C4-2B (cell line): ENCODE data around the gene SCARB1.
"Not testable (repeated sequence)": the region's sequence is repeated elsewhere in the genome, so short reads cannot be mapped to it uniquely, and the experiment has no call there.

Experiments
- CTCF ChIP-seq: fragments of 450-650 bp; conservative IDR thresholded peaks from 2 replicates; pipeline ENCODE4 v1.5.1; 2017; ENCODE audit warnings: mild to moderate bottlenecking
- ZFX ChIP-seq: fragments of 450-650 bp; IDR thresholded peaks from 2 replicates; pipeline ENCODE4 v1.6.1; 2017

- not testable (repeated sequence) for TF ChIP-seq CTCF, ZFX
Measured at GRCh38 chr12:124912529-124913287, 49.0 kb upstream of the SCARB1 start.
